ENCODE results near the gene GABRB3.

The GABRB3 gene

DNA sequence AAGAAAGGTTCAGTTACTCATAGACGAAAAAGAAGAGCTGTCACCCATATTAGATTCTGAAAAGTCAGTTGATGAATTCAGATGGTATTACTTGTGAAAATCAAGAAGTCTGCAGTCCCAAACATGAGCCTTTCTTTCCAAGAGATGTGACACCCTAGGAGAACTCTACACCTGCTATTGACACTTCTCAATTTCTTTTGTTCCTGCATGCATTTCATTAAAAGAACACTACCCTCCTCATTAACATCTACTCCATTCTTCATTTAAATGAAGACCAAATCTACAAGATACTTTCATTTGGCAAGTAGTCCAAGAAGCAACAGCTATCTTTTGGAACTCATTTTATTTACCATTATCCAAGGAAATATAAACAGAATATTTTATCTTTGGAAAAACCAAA, 6.6 kb downstream of the GABRB3 start:
- Mint-ChIP-seq H3K9me3 (peaks cover 6% of the 10 kb centered on the region), H3K27me3 (peaks cover 18% of the 10 kb centered on the region), H3K27ac (no peak overlapping the region), H3K4me3 (no peak overlapping the region), H3K4me1 (ENCODE audit: low read depth) (no peaks in the 10 kb centered on the region), H3K36me3 (ENCODE audit: low read depth) (no peaks in the 10 kb centered on the region)

DNA sequence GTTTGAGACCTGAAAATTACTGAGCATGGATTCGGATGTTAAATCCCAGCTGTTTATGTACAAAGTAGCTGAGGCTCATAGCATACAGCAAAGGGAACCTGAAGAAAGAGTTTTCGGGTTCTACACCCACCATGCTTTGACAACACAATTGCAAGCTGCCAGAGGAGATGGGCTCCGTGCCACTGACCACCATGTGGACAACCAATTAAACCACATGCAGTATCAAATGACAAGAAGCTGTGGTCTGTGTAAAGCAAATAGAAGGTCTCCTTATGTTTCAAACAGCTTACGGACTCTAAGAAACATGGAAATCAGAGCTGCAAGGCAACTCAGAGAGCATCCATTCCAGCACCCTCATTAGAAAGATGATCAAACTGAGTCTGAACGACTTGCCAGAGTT, 12.9 kb downstream of the GABRB3 start:
- Mint-ChIP-seq H3K9me3 (peaks cover 4% of the 10 kb centered on the region), H3K27ac (no peak overlapping the region), H3K4me3 (no peak overlapping the region), H3K4me1 (ENCODE audit: low read depth) (no peaks in the 10 kb centered on the region), H3K36me3 (ENCODE audit: low read depth) (no peaks in the 10 kb centered on the region), H3K27me3 (no peaks in the 10 kb centered on the region)

DNA sequence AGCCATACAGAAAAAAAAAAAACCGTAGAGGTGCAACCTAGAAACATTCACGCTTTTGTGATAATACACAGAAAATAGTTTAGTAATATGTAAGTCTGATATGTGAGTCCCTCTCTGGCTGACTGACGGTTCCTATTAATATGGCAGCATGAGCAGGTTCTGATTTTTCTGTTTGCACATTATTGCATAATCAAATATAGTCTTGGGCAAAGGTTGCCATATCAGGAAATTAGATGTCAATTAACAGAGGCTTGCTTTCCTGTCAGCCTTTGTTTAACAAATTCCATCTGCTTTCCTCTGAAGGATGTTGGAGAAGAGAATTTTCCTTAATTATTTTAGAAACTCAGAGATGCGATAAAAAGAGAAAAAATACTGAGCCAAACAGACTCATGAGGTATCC, 14.8 kb downstream of the GABRB3 start:
- no peak overlapping the region for H3K27ac Mint-ChIP-seq
- no peak overlapping the region for H3K4me3 Mint-ChIP-seq
- no peaks in the 10 kb centered on the region for H3K4me1 Mint-ChIP-seq (ENCODE audit: low read depth)
- H3K27me3 Mint-ChIP-seq, result no peaks in the 10 kb centered on the region
- no peaks in the 10 kb centered on the region for H3K36me3 Mint-ChIP-seq (ENCODE audit: low read depth)
- peaks cover 5% of the 10 kb centered on the region for H3K9me3 Mint-ChIP-seq

DNA sequence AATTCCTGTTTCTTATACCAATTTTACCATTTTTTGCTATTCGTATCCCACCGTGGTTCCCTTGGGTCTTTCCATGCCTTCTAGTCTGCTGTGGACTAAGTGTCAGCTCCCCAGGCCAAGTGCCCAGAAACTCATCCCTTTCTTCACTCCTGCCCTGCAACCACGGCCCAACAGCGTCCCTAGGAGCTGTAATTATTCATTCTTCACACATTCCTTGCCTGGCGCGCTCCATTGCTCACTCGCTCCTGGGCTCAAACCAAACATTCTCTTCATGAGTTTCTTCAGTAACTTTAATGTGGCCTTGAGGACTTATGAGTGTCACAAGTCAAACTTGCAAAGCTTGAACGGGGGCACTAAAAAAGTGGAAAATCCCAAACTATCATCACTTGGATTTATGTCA, 15.7 kb downstream of the GABRB3 start:
- no peak overlapping the region for H3K4me3 Mint-ChIP-seq
- H3K9me3 Mint-ChIP-seq, result peaks cover 10% of the 10 kb centered on the region
- H3K27ac Mint-ChIP-seq, result no peak overlapping the region
- no peaks in the 10 kb centered on the region for H3K4me1 Mint-ChIP-seq (ENCODE audit: low read depth)
- H3K27me3 Mint-ChIP-seq, result no peaks in the 10 kb centered on the region
- no peaks in the 10 kb centered on the region for H3K36me3 Mint-ChIP-seq (ENCODE audit: low read depth)

DNA sequence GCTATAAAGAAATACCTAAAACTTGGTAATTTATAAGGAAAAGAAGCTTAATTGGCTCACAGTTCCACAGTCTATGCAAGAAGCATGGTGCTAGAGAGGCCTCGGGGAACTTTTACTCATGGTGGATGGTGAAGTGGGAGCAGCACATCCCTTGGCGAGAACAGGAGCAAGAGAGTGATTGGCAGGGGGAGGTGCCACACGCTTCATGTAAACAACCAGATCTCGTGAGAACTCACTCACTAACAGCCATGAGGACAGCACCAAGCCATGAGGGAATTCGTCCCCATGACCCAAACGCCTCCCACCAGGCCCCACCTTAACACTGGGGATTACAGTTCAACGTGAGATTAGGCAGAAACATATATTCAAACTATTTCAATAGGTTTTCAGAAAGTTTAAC, 28.0 kb downstream of the GABRB3 start:
- peaks cover 20% of the 10 kb centered on the region for H3K9me3 Mint-ChIP-seq
- H3K4me1 Mint-ChIP-seq (ENCODE audit: low read depth), result no peaks in the 10 kb centered on the region

DNA sequence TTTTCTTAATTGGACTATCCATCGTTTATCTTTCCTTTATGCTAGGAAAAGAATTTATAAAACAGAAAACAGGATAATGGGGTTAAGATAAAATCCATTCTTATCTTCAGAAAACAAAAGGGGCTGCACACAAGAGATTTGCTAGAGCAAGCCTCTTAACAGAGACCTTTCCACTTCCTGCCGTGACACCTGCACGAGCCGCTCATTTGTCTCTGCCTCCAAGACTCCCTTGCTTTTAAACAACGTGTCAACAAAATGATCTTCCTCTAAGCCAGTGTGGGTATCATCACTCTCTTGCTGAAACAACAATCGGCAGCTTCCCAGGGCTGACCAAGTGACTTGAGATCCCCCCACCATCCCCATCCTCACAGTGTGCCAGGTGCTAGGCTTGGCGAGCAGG, 33.1 kb downstream of the GABRB3 start:
- Mint-ChIP-seq H3K4me1 (ENCODE audit: low read depth) (no peaks in the 10 kb centered on the region), H3K4me3 (no peak overlapping the region), H3K27me3 (no peaks in the 10 kb centered on the region), H3K9me3 (peaks cover 13% of the 10 kb centered on the region), H3K27ac (no peak overlapping the region), H3K36me3 (ENCODE audit: low read depth) (no peaks in the 10 kb centered on the region)

More for the DNA sequence above, 28.0 kb downstream of the GABRB3 start:
- H3K4me3 Mint-ChIP-seq, result no peak overlapping the region
- H3K27ac Mint-ChIP-seq, result no peak overlapping the region
- no peaks in the 10 kb centered on the region for H3K27me3 Mint-ChIP-seq
- H3K36me3 Mint-ChIP-seq (ENCODE audit: low read depth), result no peaks in the 10 kb centered on the region

DNA sequence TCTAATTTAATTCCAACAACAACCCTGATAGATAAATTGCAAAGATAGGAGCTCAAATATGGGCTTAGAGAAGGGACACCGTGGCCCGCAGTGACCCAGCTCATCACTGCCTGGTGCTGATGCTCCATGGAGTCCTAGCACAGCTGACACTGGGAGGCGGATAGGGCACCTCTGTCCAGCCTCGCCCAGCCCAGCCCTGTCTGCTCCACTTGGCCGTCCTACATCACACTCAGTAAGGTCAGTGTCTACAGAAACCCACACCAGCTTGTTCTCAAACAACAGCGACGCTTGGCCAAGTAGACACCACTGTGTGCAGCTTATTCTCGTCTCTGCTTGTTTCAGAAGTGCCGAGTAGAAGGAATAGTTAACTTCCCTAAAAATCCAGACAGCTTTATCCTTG, 33.9 kb downstream of the GABRB3 start:
- Mint-ChIP-seq H3K4me1 (ENCODE audit: low read depth) (no peaks in the 10 kb centered on the region), H3K27me3 (no peaks in the 10 kb centered on the region), H3K36me3 (ENCODE audit: low read depth) (no peaks in the 10 kb centered on the region), H3K4me3 (no peak overlapping the region), H3K9me3 (peaks cover 13% of the 10 kb centered on the region), H3K27ac (no peak overlapping the region)

DNA sequence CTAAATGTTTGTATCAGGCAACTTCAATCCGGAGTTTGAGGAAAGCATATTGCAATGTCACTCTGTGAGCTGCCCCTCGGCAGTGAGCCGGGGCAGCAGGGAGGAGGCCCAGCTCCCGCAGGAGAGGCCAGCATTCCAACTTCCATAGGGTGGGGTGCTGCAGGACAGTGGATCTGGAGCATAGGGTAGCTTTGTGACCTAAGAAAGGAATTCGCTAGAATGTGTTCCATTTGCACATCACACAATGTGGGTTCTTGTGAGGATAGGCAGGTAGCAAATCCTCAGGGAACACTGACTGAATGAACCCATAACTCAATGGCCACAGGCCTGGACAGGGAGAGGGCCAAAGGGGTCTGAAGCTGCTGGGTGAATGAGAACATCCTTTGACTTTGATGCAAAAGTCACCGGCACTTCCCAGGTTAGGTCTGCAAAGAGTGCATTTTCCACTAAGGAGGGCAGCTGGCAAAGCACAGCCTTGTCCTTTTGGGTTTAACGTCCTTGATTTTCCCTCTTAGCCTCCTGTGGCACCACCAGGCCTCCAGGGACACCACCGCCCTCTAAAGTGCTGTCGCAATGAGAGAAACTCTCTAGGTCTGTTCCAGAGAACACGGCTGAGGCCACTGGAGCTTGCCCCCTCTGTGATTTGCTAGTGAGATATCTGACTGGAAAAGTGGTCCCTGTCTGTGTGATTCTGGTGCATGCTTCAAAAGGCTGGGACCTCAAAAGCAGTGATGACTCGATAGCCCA, 36.2 kb downstream of the GABRB3 start:
- H3K4me1 Mint-ChIP-seq (ENCODE audit: low read depth), result no peaks in the 10 kb centered on the region
- H3K9me3 Mint-ChIP-seq, result peaks cover 6% of the 10 kb centered on the region
- no peak overlapping the region for H3K4me3 Mint-ChIP-seq
- no peaks in the 10 kb centered on the region for H3K27me3 Mint-ChIP-seq
- no peaks in the 10 kb centered on the region for H3K36me3 Mint-ChIP-seq (ENCODE audit: low read depth)
- no peak overlapping the region for H3K27ac Mint-ChIP-seq

DNA sequence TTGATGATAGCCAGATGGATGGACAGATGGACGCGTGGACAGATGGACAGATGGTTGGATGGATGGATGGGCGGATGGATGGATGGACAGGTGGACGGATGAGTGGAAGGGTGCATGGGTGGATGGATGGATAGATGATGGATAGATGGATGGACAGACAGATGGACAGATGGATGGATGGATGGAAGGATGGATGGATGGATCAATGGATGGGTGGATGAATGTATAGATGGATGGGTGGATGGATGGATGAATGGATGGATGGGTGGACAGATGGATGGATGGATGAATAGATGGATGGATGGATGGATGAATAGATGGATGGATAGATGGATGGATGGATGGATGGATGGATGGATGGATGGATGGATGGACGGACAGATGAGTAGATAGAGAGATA, 40.9 kb downstream of the GABRB3 start:
- H3K36me3 Mint-ChIP-seq (ENCODE audit: low read depth), result no peaks in the 10 kb centered on the region
- H3K4me1 Mint-ChIP-seq (ENCODE audit: low read depth), result no peaks in the 10 kb centered on the region
- no peaks in the 10 kb centered on the region for H3K27me3 Mint-ChIP-seq
- H3K4me3 Mint-ChIP-seq, result no peak overlapping the region
- peaks cover 18% of the 10 kb centered on the region for H3K9me3 Mint-ChIP-seq
- no peak overlapping the region for H3K27ac Mint-ChIP-seq

DNA sequence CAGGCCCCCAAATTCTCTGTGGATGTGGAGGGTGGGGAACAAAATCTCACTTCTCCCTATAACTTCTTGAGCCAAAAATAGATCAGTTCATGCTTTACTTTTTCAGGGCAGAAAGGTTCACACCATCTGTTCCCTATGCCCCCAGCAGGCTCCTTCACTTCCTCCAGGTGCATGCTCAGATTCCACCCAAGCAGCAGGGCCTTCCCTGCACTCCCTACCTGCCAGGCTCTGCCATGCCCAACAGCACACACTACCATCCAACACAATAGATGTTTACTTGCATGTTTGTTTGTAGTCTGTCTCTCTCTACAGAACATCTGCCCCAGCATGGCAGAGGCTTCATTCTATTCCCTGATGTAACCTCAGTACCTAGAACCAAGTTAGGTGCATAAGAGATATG, 43.3 kb downstream of the GABRB3 start:
- Mint-ChIP-seq H3K27ac (no peak overlapping the region), H3K4me1 (ENCODE audit: low read depth) (no peaks in the 10 kb centered on the region), H3K27me3 (no peaks in the 10 kb centered on the region), H3K9me3 (peaks cover 18% of the 10 kb centered on the region), H3K36me3 (ENCODE audit: low read depth) (no peaks in the 10 kb centered on the region), H3K4me3 (no peak overlapping the region)

DNA sequence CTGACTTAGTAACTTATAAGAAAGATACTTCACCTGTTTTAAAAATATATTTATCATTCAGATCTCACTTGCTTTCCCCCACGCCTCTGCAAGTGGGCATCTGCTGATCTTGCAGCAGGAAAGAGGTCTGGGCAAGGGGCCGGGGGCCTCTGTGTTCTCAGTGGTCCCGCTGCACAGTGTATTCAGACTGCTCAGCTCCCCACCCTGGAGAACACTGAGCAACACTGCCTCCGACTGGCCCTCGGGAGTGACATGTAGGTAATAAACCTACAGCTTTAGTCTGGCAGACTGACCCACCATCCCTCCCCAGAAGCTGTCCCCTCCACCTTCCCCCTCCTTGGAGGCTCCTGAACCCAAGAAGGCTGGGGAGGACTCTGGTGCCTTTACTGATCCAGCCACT, 43.8 kb downstream of the GABRB3 start:
- Mint-ChIP-seq H3K4me1 (ENCODE audit: low read depth) (no peaks in the 10 kb centered on the region), H3K9me3 (peaks cover 18% of the 10 kb centered on the region), H3K27me3 (no peaks in the 10 kb centered on the region), H3K4me3 (no peak overlapping the region), H3K36me3 (ENCODE audit: low read depth) (no peaks in the 10 kb centered on the region), H3K27ac (no peak overlapping the region)

DNA sequence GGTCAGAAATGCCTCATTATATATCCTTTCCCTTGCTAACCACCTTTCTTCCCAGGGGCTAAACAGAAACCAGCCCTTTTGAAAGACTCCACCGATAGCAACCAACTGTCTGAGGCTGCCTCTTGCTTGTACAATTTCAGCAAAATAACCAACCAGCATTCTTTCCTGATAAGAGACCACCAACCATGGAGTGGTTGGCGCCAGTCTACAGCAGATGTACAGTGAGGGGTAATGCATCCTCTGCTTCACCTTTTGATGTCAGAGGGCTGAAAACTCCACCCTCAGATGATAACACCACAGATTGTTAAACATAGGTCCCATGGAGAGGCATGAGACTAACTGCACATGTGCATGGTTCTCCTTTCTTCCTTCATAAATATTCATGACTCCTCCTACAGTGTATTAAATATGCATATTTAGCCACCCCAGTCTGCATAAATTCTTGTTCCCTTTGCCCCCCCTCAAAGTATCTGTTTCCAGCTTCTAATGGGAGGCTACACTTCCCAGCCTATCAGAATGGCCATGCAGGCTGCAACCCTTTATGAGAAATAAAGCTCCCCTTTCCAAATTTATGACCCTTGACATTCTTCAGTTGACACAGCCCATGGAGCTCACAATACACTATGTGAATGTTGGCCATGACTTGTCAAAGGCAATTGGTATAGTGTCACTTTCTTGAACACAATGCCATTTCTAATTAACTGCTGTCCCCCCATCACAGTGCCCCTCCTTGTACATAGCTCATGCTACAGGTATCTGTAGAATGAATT, 48.3 kb downstream of the GABRB3 start:
- Mint-ChIP-seq H3K4me1 (ENCODE audit: low read depth) (no peaks in the 10 kb centered on the region), H3K4me3 (no peak overlapping the region), H3K27ac (no peak overlapping the region), H3K27me3 (no peaks in the 10 kb centered on the region), H3K36me3 (ENCODE audit: low read depth) (no peaks in the 10 kb centered on the region), H3K9me3 (peaks cover 15% of the 10 kb centered on the region)

DNA sequence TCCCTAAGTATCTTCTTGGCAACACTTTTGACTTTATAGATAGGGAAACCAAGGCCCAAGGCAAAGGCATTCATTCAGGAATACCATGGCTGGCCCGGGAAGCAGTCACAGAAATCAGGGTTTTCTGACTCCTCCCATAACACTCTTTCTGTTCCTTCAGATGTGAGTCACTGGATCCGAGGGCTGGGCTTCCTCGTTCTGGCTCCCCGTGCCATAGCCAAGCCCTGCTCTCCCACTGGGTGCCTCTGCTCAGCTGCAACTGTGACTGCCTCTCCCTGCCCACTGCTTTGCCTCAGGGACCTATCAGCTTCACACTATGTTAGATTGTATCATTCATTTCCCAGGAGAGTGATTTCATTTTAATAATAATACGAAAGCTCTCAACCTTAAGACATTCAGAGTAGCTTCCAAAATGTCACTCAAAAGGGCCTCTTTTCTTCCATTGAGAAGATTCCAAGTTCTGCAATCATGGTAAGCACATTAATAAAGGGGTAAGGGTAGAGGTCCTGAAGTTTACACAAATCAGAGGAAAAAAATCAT, 50.2 kb downstream of the GABRB3 start:
- H3K9me3 Mint-ChIP-seq, result peaks cover 16% of the 10 kb centered on the region
- H3K27ac Mint-ChIP-seq, result no peak overlapping the region
- H3K36me3 Mint-ChIP-seq (ENCODE audit: low read depth), result no peaks in the 10 kb centered on the region
- no peak overlapping the region for H3K4me3 Mint-ChIP-seq
- H3K27me3 Mint-ChIP-seq, result no peaks in the 10 kb centered on the region
- H3K4me1 Mint-ChIP-seq (ENCODE audit: low read depth), result no peaks in the 10 kb centered on the region

DNA sequence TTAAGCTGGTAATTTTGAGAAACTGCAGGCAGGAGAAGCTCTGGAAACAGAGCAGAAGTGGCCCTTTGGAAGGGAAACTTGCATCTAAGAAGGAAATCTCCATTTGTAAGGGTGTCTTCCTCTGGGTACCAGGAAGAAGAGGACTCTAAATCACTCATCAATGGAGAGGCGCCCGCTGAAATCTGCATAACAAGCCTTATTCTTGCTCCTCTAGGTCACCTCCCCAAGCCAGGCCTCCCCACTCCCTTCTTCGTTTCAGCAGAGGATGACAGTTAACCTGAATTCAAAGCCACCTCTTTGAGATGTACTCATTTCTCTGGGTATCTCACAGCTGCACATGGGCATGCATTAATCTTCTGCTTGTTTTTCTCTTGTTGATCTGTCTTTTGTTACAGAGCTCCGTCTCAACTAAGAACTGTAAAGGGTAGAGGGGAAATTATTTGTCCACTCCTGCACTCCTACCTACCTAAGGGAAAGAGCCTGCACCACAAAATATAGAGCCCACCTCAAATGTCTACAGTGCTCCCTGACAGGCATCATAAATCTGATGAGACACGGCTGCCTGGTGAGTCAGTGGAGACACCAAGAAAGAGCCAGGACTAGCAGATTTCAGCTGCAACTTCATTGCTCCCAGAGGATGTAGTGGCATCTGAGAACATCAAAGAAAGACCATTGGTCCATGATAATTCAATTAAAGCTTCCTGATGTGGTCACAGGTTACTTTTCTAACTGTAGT, 51.5 kb downstream of the GABRB3 start:
- no peaks in the 10 kb centered on the region for H3K4me1 Mint-ChIP-seq (ENCODE audit: low read depth)
- H3K36me3 Mint-ChIP-seq (ENCODE audit: low read depth), result no peaks in the 10 kb centered on the region
- H3K27ac Mint-ChIP-seq, result no peak overlapping the region
- H3K9me3 Mint-ChIP-seq, result peaks cover 19% of the 10 kb centered on the region
- no peak overlapping the region for H3K4me3 Mint-ChIP-seq
- no peaks in the 10 kb centered on the region for H3K27me3 Mint-ChIP-seq

DNA sequence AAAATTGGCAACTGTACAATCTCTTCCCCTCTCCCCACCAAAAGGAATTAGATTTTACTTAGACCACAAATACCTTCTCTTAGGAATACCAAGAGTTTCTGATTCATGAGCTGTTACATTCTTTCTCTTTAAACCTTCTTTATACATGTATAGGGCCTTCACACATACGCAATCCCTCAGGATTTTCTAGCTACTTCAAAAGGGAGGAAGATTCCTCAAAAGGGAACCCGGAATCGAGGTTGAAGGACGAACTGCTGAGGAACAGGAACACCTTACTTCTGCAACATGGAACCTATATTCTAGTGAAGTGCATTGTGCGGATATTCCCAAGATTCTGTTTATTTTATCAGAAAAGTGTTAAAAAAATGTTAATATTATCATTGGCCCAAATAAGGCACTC, 52.3 kb downstream of the GABRB3 start:
- no peak overlapping the region for H3K27ac Mint-ChIP-seq
- no peaks in the 10 kb centered on the region for H3K36me3 Mint-ChIP-seq (ENCODE audit: low read depth)
- H3K4me1 Mint-ChIP-seq (ENCODE audit: low read depth), result no peaks in the 10 kb centered on the region
- H3K27me3 Mint-ChIP-seq, result no peaks in the 10 kb centered on the region
- peaks cover 19% of the 10 kb centered on the region for H3K9me3 Mint-ChIP-seq
- H3K4me3 Mint-ChIP-seq, result no peak overlapping the region

All from stimulated activated naive CD8-positive, alpha-beta T cell treated with anti-CD3 and anti-CD28 coated beads, Interleukin-15, Interleukin-2, amounts not matched to agents 100 ng/mL and 50 ng/mL, for 24 hours (primary cell).